Gastroesophageal sphincter (tissue), 4 donors: ENCODE measurements around the gene CSNK2A2. TPM values are rescaled to one million over a fixed set of nuclear protein-coding genes. Genes with fewer than 3 reads are reported as not detected.

Experiments used
- ATAC-seq: fragments of 150-250 bp; one replicate; pipeline ENCODE4 v1.9.1; 2016; ENCODE audit warnings: mild to moderate bottlenecking, moderate library complexity
- H3K27ac ChIP-seq, 4 donors: fragments of 200-600 bp; sonication (generic) in 3 of 4; 1 replicate in 3 of 4; 2 replicates in 1 of 4; pipeline ENCODE4 v1.5.1; 2016 to 2019
- H3K27me3 ChIP-seq: fragments of 200-600 bp; sonication (generic); one replicate; pipeline ENCODE4 v1.5.1; 2019
- H3K36me3 ChIP-seq, 2 donors: fragments of 200-600 bp; sonication (generic); one replicate each; pipeline ENCODE4 v1.5.1; 2019; ENCODE audit warnings: control low read depth in 1 of 2
- H3K4me1 ChIP-seq, 3 donors: fragments of 200-600 bp; sonication (generic); 1 replicate in 2 of 3; 2 replicates in 1 of 3; pipeline ENCODE4 v1.5.1; 2016 to 2019; ENCODE audit warnings: control low read depth in 2 of 3
- H3K4me3 ChIP-seq, 2 donors: fragments of 200-600 bp; sonication (generic); one replicate each; pipeline ENCODE4 v1.5.1; 2019; ENCODE audit warnings: mild to moderate bottlenecking in 1 of 2, moderate library complexity in 1 of 2
- H3K9me3 ChIP-seq, 3 donors: fragments of 200-600 bp; sonication (generic); one replicate each; pipeline ENCODE4 v1.5.1; 2017 to 2019; ENCODE audit warnings: control low read depth in 2 of 3
- CTCF ChIP-seq, 4 experiments: fragments of 200-600 bp in 2 of 4; fragments of 450-650 bp in 2 of 4; sonication (generic) in 1 of 4; IDR thresholded peaks; one replicate each; pipeline ENCODE4 v1.5.1; 2017 to 2019; ENCODE audit warnings: antibody characterized with exemption in 4 of 4, mild to moderate bottlenecking in 2 of 4, moderate library complexity in 2 of 4
- EP300 ChIP-seq: sonication (generic); formaldehyde crosslinking; IDR thresholded peaks from one replicate; pipeline ENCODE4 v1.6.1; 2017; ENCODE audit warnings: antibody characterized with exemption, mild to moderate bottlenecking
- POLR2A ChIP-seq, 2 donors: fragments of 450-650 bp; IDR thresholded peaks; one replicate each; pipeline ENCODE4 v1.6.1; 2017; ENCODE audit warnings: antibody characterized with exemption in 2 of 2, mild to moderate bottlenecking in 2 of 2, moderate library complexity in 1 of 2
- POLR2AphosphoS5 ChIP-seq: sonication (generic); formaldehyde crosslinking; IDR thresholded peaks from one replicate; pipeline ENCODE4 v1.6.1; 2017; ENCODE audit warnings: antibody characterized with exemption
- WGBS, 2 donors: methylation state at CpG; one replicate each; pipeline ENCODE4 v1.1.5; 2018; ENCODE audit warnings: low coverage in 1 of 2; 5-methylcytosine and 5-hydroxymethylcytosine counted together
- total RNA-seq, 4 donors: library from RNA; depleted of rRNA; stranded (reverse); fragments of >200 nt; gene quantifications; one replicate each; pipeline ENCODE4 v1.1.0, GENCODE V29; 2016

CSNK2A2 gene
- total RNA-seq, 4 donors from 2014 or later, result 34.3 to 54.4 (median 39.0) TPM

- Histone ChIP-seq H3K9me3 (no peaks in the 10 kb centered on the region), H3K4me3 (peak overlapping the region; percentile 85 to 91), H3K27ac (peak overlapping the region in 3 of 4 donors; percentile 50 to 71 (median 69)), H3K4me1 (peaks cover 0 to 49% (median 13%) of the 10 kb centered on the region in 3 donors), H3K27me3 (peaks cover under 1% of the 10 kb centered on the region), H3K36me3 (peaks cover 0 to 45% of the 10 kb centered on the region in 2 donors)
- no peak for ATAC-seq
- WGBS, 2 donors, result 9 to 20% methylated on average over 5 to 8 of the region's 11 CpGs
- TF ChIP-seq EP300 (no peak), POLR2A (IDR thresholded peaks at IDR 0.05) (no peak), CTCF (IDR thresholded peaks at IDR 0.05) (no peak), POLR2AphosphoS5 (no peak)
These were observed 1.0 kb downstream of the CSNK2A2 start for GRCh38 chr16:58196898-58197313.

GRCh38 chr16:58195771-58196170 is 2.1 kb downstream of the CSNK2A2 start:
- 72 to 89% methylated on average over 3 of the region's 3 CpGs for WGBS, 2 donors
- peaks cover 0 to 49% (median 13%) of the 10 kb centered on the region in 3 donors for H3K4me1 ChIP-seq

GRCh38 chr16:58195344-58195743 is 2.6 kb downstream of the CSNK2A2 start:
- H3K36me3 ChIP-seq, result peaks cover 0 to 60% of the 10 kb centered on the region in 2 donors

More at GRCh38 chr16:58195771-58196170, 2.1 kb downstream of the CSNK2A2 start:
- no peaks in the 10 kb centered on the region for H3K27me3 ChIP-seq
- peaks cover 0 to 56% of the 10 kb centered on the region in 2 donors for H3K36me3 ChIP-seq
- TF ChIP-seq EP300, result no peak
- no peak for TF ChIP-seq POLR2AphosphoS5
- TF ChIP-seq CTCF (IDR thresholded peaks at IDR 0.05), result no peak
- TF ChIP-seq POLR2A (IDR thresholded peaks at IDR 0.05), result no peak
- H3K4me3 ChIP-seq, result no peak overlapping the region
- no peaks in the 10 kb centered on the region for H3K9me3 ChIP-seq
- H3K27ac ChIP-seq, result no peak overlapping the region
- no peak for ATAC-seq

GRCh38 chr16:58194790-58195189 is 3.1 kb downstream of the CSNK2A2 start:
- TF ChIP-seq EP300 (no peak), CTCF (IDR thresholded peaks at IDR 0.05) (no peak), POLR2AphosphoS5 (no peak), POLR2A (IDR thresholded peaks at IDR 0.05) (no peak)
- no peak for ATAC-seq
- Histone ChIP-seq H3K4me3 (no peak overlapping the region), H3K27ac (no peak overlapping the region), H3K36me3 (peaks cover 0 to 66% of the 10 kb centered on the region in 2 donors), H3K4me1 (peaks cover 0 to 49% (median 13%) of the 10 kb centered on the region in 3 donors), H3K9me3 (no peaks in the 10 kb centered on the region), H3K27me3 (no peaks in the 10 kb centered on the region)
- WGBS, 2 donors, result 65 to 77% methylated on average over 3 of the region's 3 CpGs

More at GRCh38 chr16:58195344-58195743, 2.6 kb downstream of the CSNK2A2 start:
- ATAC-seq, result no peak
- no peak overlapping the region for H3K4me3 ChIP-seq
- TF ChIP-seq POLR2A (IDR thresholded peaks at IDR 0.05), result no peak
- TF ChIP-seq EP300, result no peak
- no peak for TF ChIP-seq POLR2AphosphoS5
- TF ChIP-seq CTCF (IDR thresholded peaks at IDR 0.05), result no peak
- peaks cover 0 to 49% (median 13%) of the 10 kb centered on the region in 3 donors for H3K4me1 ChIP-seq
- H3K9me3 ChIP-seq, result no peaks in the 10 kb centered on the region
- WGBS, 2 donors, result 76 to 79% methylated on average over 4 of the region's 4 CpGs
- H3K27me3 ChIP-seq, result no peaks in the 10 kb centered on the region
- H3K27ac ChIP-seq, result no peak overlapping the region
